Measurements from ENCODE around the gene LHPP. TPM values are rescaled to one million over a fixed set of nuclear protein-coding genes. Genes with fewer than 3 reads are reported as not detected.

The LHPP gene
- total RNA-seq, 1 donor from 2014 or later: 18.8 TPM

GRCh38 chr10:124484031-124484430, 22.4 kb downstream of the LHPP start:
- no peaks in the 10 kb centered on the region for H3K4me1 Mint-ChIP-seq (ENCODE audit: unreplicated experiment)
- H3K9me3 Mint-ChIP-seq (ENCODE audit: unreplicated experiment): no peaks in the 10 kb centered on the region
- peaks cover 12% of the 10 kb centered on the region for H3K36me3 Mint-ChIP-seq (ENCODE audit: unreplicated experiment)

GRCh38 chr10:124484661-124485060, 23.0 kb downstream of the LHPP start:
- Mint-ChIP-seq H3K36me3 (ENCODE audit: unreplicated experiment) (peaks cover 12% of the 10 kb centered on the region), H3K4me3 (ENCODE audit: unreplicated experiment) (no peak overlapping the region), H3K9me3 (ENCODE audit: unreplicated experiment) (no peaks in the 10 kb centered on the region), H3K27ac (ENCODE audit: unreplicated experiment) (no peak overlapping the region), H3K27me3 (ENCODE audit: unreplicated experiment) (no peaks in the 10 kb centered on the region), H3K4me1 (ENCODE audit: unreplicated experiment) (no peaks in the 10 kb centered on the region)
- no peak for DNase-seq (ENCODE audit: extremely low spot score, unreplicated experiment)
- TF ChIP-seq CTCF (IDR thresholded peaks at IDR 0.05): no peak

More at GRCh38 chr10:124484031-124484430, 22.4 kb downstream of the LHPP start:
- H3K4me3 Mint-ChIP-seq (ENCODE audit: unreplicated experiment): no peak overlapping the region
- no peak for TF ChIP-seq CTCF (IDR thresholded peaks at IDR 0.05)
- H3K27ac Mint-ChIP-seq (ENCODE audit: unreplicated experiment): no peak overlapping the region
- no peaks in the 10 kb centered on the region for H3K27me3 Mint-ChIP-seq (ENCODE audit: unreplicated experiment)
- DNase-seq (ENCODE audit: extremely low spot score, unreplicated experiment): no peak

- no peak for TF ChIP-seq CTCF (IDR thresholded peaks at IDR 0.05)
- no peaks in the 10 kb centered on the region for H3K9me3 Mint-ChIP-seq (ENCODE audit: unreplicated experiment)
Observed at GRCh38 chr10:124486635-124487034, 25.0 kb downstream of the LHPP start.

GRCh38 chr10:124491105-124491504, 29.5 kb downstream of the LHPP start:
- Mint-ChIP-seq H3K4me3 (ENCODE audit: unreplicated experiment) (no peak overlapping the region), H3K36me3 (ENCODE audit: unreplicated experiment) (peaks cover 14% of the 10 kb centered on the region), H3K27ac (ENCODE audit: unreplicated experiment) (no peak overlapping the region), H3K9me3 (ENCODE audit: unreplicated experiment) (no peaks in the 10 kb centered on the region), H3K27me3 (ENCODE audit: unreplicated experiment) (no peaks in the 10 kb centered on the region), H3K4me1 (ENCODE audit: unreplicated experiment) (no peaks in the 10 kb centered on the region)
- TF ChIP-seq CTCF (IDR thresholded peaks at IDR 0.05): no peak
- no peak for DNase-seq (ENCODE audit: extremely low spot score, unreplicated experiment)

More at GRCh38 chr10:124486635-124487034, 25.0 kb downstream of the LHPP start:
- H3K27me3 Mint-ChIP-seq (ENCODE audit: unreplicated experiment): no peaks in the 10 kb centered on the region
- DNase-seq (ENCODE audit: extremely low spot score, unreplicated experiment): no peak
- no peak overlapping the region for H3K4me3 Mint-ChIP-seq (ENCODE audit: unreplicated experiment)
- peaks cover 12% of the 10 kb centered on the region for H3K36me3 Mint-ChIP-seq (ENCODE audit: unreplicated experiment)
- no peaks in the 10 kb centered on the region for H3K4me1 Mint-ChIP-seq (ENCODE audit: unreplicated experiment)
- no peak overlapping the region for H3K27ac Mint-ChIP-seq (ENCODE audit: unreplicated experiment)

- H3K9me3 Mint-ChIP-seq (ENCODE audit: unreplicated experiment): no peaks in the 10 kb centered on the region
- H3K4me3 Mint-ChIP-seq (ENCODE audit: unreplicated experiment): no peak overlapping the region
- no peak for TF ChIP-seq CTCF (IDR thresholded peaks at IDR 0.05)
- peaks cover 10% of the 10 kb centered on the region for H3K36me3 Mint-ChIP-seq (ENCODE audit: unreplicated experiment)
- H3K27me3 Mint-ChIP-seq (ENCODE audit: unreplicated experiment): no peaks in the 10 kb centered on the region
- no peak for DNase-seq (ENCODE audit: extremely low spot score, unreplicated experiment)
- no peaks in the 10 kb centered on the region for H3K4me1 Mint-ChIP-seq (ENCODE audit: unreplicated experiment)
- H3K27ac Mint-ChIP-seq (ENCODE audit: unreplicated experiment): no peak overlapping the region
Observed at GRCh38 chr10:124492266-124492665, 30.6 kb downstream of the LHPP start.

All from osteocyte (in vitro differentiated cells).